Calu3 (cell line): ENCODE data around the gene POLR1E. TPM values are rescaled to one million over a fixed set of nuclear protein-coding genes. Genes with fewer than 3 reads are reported as not detected.

Experiments used
- BruUV-seq: library from RNA; stranded (reverse); fragments of 400-500 nt; replicated peaks from 2 replicates; lab custom pipeline; 2021; lab: Mats Ljungman, UMichigan
- CTCF ChIA-PET: fragments of 300-600 bp; sonication (Branson Sonifier 250); formaldehyde crosslinking; loops from one replicate; lab custom pipeline; 2022; ENCODE audit warnings: antibody characterized with exemption; lab: Charles Lee
- DNase-seq: peaks from one replicate; pipeline ENCODE4 v3.0.0; 2022
- H3K27ac Mint-ChIP-seq: one replicate; pipeline ENCODE4 v1.8.0; 2022; ENCODE audit warnings: mixed read lengths; ENCODE audit not compliant: unreplicated experiment
- H3K27me3 Mint-ChIP-seq: one replicate; pipeline ENCODE4 v1.8.0; 2022; ENCODE audit warnings: mixed read lengths; ENCODE audit not compliant: unreplicated experiment
- H3K36me3 Mint-ChIP-seq: one replicate; pipeline ENCODE4 v1.8.0; 2022; ENCODE audit warnings: mild to moderate bottlenecking, moderate library complexity, mixed read lengths; ENCODE audit not compliant: insufficient read depth, unreplicated experiment
- H3K4me1 Mint-ChIP-seq: one replicate; pipeline ENCODE4 v1.8.0; 2022; ENCODE audit warnings: mild to moderate bottlenecking, low read depth, mixed read lengths; ENCODE audit not compliant: unreplicated experiment
- H3K4me3 Mint-ChIP-seq: one replicate; pipeline ENCODE4 v1.8.0; 2022; ENCODE audit warnings: mild to moderate bottlenecking, low read depth, moderate library complexity, mixed read lengths; ENCODE audit not compliant: unreplicated experiment
- H3K9me3 Mint-ChIP-seq: one replicate; pipeline ENCODE4 v1.8.0; 2022; ENCODE audit warnings: low read depth, mixed read lengths; ENCODE audit not compliant: unreplicated experiment
- intact Hi-C: fragments of 100-400 bp; cut with micrococcal nuclease; formaldehyde crosslinking; loops from one replicate; pipeline ENCODE4 v1.10.0; 2022; ENCODE audit not compliant: unreplicated experiment
- total RNA-seq: library from RNA; stranded (reverse); gene quantifications from 2 replicates; pipeline ENCODE4 v1.2.3, GENCODE V29; 2022
- TF ChIP-seq, protein P1 (sequence below): fragments of 200-600 bp; IDR thresholded peaks from one replicate; pipeline ENCODE4 v1.8.0; 2022; ENCODE audit warnings: antibody characterized with exemption; ENCODE audit not compliant: unreplicated experiment

The POLR1E gene
- total RNA-seq, 1 experiment from 2014 or later: 12.5 TPM

DNA sequence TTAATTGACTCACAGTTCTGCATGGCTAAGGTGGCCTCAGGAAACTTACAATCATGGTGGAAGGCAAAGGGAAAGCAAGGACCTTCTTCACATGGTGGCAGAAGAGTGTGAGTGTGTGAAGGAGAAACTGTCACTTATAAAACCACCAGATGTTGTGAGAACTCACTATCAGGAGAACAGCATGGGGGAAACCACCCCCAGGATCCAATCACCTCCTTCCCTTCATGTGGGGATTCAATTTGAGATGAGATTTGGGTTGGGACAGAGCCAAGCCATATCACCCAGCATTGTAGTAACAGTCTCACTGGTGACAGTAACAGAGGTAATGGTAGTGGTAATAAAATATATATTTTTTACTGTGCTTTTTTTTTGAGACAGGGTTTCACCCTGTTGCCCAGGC lies 38.6 kb upstream of the POLR1E start:
- TF ChIP-seq, protein P1, sequence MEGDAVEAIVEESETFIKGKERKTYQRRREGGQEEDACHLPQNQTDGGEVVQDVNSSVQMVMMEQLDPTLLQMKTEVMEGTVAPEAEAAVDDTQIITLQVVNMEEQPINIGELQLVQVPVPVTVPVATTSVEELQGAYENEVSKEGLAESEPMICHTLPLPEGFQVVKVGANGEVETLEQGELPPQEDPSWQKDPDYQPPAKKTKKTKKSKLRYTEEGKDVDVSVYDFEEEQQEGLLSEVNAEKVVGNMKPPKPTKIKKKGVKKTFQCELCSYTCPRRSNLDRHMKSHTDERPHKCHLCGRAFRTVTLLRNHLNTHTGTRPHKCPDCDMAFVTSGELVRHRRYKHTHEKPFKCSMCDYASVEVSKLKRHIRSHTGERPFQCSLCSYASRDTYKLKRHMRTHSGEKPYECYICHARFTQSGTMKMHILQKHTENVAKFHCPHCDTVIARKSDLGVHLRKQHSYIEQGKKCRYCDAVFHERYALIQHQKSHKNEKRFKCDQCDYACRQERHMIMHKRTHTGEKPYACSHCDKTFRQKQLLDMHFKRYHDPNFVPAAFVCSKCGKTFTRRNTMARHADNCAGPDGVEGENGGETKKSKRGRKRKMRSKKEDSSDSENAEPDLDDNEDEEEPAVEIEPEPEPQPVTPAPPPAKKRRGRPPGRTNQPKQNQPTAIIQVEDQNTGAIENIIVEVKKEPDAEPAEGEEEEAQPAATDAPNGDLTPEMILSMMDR: no peak
- CTCF ChIA-PET: no interaction called here
- no TSS peak for BruUV-seq
- DNase-seq: no peak
- Mint-ChIP-seq H3K4me1 (peaks cover 10% of the 10 kb centered on the region), H3K27ac (no peak overlapping the region), H3K9me3 (no peaks in the 10 kb centered on the region), H3K36me3 (no peaks in the 10 kb centered on the region), H3K27me3 (no peaks in the 10 kb centered on the region), H3K4me3 (no peak overlapping the region)
- intact Hi-C loops: no loop called here

DNA sequence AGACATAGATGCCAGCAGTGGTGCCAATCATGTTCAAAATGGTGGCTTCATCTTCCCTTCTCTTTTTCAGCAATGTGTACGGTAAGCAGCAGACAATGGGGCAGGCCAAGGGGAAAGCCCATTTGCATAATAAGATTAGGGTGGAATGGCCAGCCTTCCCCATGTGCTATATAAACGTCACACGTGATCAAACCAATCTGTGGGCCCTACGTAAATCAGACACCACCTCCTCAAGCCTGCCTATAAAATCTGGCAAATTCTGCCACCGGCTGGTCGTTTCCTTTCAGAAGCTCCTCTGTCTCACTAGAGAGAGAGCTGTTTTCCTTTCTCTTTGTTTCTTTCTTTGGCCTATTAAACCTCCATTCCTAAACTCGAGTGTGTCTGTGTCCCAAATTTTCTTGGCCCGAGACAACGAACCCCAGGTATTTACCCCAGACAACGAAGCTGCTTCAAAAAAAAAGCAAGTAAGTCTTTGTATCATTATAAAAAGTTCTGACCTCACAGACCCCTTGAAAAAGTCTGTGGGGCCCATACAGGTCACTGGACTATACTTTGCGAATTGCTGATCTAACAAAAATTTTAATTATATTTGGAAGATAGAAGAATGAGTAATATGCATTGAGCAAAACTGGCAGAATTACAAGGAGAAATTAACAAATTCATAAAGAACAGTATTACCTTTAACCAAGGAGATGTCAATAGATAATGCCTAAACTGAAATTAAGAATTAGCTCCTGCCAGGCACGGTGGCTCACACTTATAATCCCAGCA lies 35.7 kb upstream of the POLR1E start:
- Mint-ChIP-seq H3K4me3 (no peak overlapping the region), H3K4me1 (peaks cover 9% of the 10 kb centered on the region), H3K27ac (no peak overlapping the region), H3K9me3 (no peaks in the 10 kb centered on the region), H3K36me3 (no peaks in the 10 kb centered on the region), H3K27me3 (no peaks in the 10 kb centered on the region)
- DNase-seq: no peak
- TF ChIP-seq, protein P1: no peak
- intact Hi-C loops: no loop called here
- CTCF ChIA-PET: no interaction called here
- BruUV-seq: no TSS peak

DNA sequence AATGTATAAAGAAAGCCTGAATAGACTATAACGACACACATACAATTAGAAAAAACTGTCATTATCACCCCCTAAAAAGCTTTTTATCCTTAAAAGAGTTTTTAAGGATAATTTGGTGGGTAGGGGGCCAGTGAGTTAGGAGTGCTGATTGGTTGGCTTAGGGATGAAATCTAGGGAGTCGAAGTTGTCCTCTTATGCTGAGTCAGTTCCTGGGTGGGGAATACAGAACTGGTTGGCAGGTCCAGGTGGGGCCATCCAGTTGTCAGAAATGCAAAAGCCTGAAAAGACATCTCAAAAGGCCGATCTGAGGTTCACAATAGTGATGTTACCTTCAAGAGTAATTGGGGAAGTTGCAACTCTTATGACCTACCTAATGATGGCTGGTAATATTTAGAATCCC lies 34.1 kb upstream of the POLR1E start:
- intact Hi-C loops: no loop called here
- H3K4me3 Mint-ChIP-seq: no peak overlapping the region
- no TSS peak for BruUV-seq
- no peaks in the 10 kb centered on the region for H3K9me3 Mint-ChIP-seq
- TF ChIP-seq, protein P1: no peak
- no peak overlapping the region for H3K27ac Mint-ChIP-seq
- H3K36me3 Mint-ChIP-seq: no peaks in the 10 kb centered on the region
- CTCF ChIA-PET: no interaction called here
- H3K27me3 Mint-ChIP-seq: no peaks in the 10 kb centered on the region
- peaks cover 9% of the 10 kb centered on the region for H3K4me1 Mint-ChIP-seq
- DNase-seq: no peak

DNA sequence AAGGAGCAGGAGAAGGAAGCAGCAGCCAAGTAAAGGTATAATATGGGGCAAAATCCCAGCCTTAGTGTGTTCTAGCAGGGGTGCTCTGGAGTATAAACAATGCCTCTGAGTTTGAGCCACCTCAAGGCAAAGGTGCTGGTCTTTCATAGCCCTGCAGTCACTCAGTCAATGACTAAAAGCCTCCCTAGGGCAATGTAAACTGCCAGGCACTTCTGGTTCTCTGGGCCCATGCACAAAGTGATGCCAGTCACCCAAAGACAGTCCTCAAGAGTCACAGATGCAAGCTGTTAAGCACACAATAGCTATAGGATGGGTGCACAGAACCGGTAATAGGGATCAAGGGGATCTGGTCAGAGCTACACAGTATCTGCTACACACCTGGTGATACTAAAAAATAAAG lies 33.1 kb upstream of the POLR1E start:
- TF ChIP-seq, protein P1: no peak
- intact Hi-C loops: no loop called here
- H3K4me3 Mint-ChIP-seq: no peak overlapping the region
- no peaks in the 10 kb centered on the region for H3K9me3 Mint-ChIP-seq
- BruUV-seq: no TSS peak
- peaks cover 9% of the 10 kb centered on the region for H3K4me1 Mint-ChIP-seq
- H3K27me3 Mint-ChIP-seq: no peaks in the 10 kb centered on the region
- H3K27ac Mint-ChIP-seq: no peak overlapping the region
- DNase-seq: no peak
- no peaks in the 10 kb centered on the region for H3K36me3 Mint-ChIP-seq
- CTCF ChIA-PET: no interaction called here
